HepG2 (cell line): Measurements from ENCODE around the gene SUSD2. TPM values are rescaled to one million over a fixed set of nuclear protein-coding genes. Genes with fewer than 3 reads are reported as not detected.

Experiments
- NCOA2 ChIP-seq: sonication (generic); formaldehyde crosslinking; IDR thresholded peaks from 2 replicates; pipeline ENCODE4 v1.8.0; 2022; ENCODE audit warnings: inconsistent platforms
- RBAK ChIP-seq: sonication (generic); formaldehyde crosslinking; IDR thresholded peaks from 2 replicates; pipeline ENCODE4 v1.5.1; 2020; ENCODE audit warnings: mild to moderate bottlenecking, missing genetic modification reagents
- TARDBP ChIP-seq: sonication (generic); formaldehyde crosslinking; IDR thresholded peaks from 2 replicates; pipeline ENCODE4 v1.8.0; 2022; ENCODE audit warnings: mild to moderate bottlenecking, missing genetic modification reagents
- ZFP36 ChIP-seq: fragments of 150-350 bp; IDR thresholded peaks from 2 replicates; pipeline ENCODE4 v1.6.1; 2018; ENCODE audit warnings: borderline replicate concordance, low read length, low read depth; ENCODE audit not compliant: partially characterized antibody
- ZMAT3 ChIP-seq: sonication (generic); formaldehyde crosslinking; conservative IDR thresholded peaks from 2 replicates; pipeline ENCODE4 v1.7.0; 2021; ENCODE audit warnings: missing genetic modification reagents
- polyA plus RNA-seq, 8 experiments: library from polyadenylated mRNA; depleted of rRNA in 3 of 8; stranded (reverse) in 7 of 8; unstranded in 1 of 8; fragments of >200 nt; fragmentation: Illumina TruSeq in 4 of 8; extraction: Trizol in 4 of 8; gene quantifications; 2 replicates each; pipeline versions ENCODE4 v1.2.1 to v1.2.3, GENCODE V29; 2011 to 2016; ENCODE audit warnings: low read depth in 4 of 8, missing spikeins in 1 of 8, mixed read lengths in 1 of 8; ENCODE audit not compliant: insufficient read depth in 1 of 8
- total RNA-seq, 5 experiments: library from RNA; depleted of rRNA; stranded (reverse); fragments of >200 nt; fragmentation: Illumina TruSeq; extraction: Trizol; gene quantifications; 2 replicates each; pipeline ENCODE4 v1.2.3, GENCODE V29; 2016; ENCODE audit warnings: low read depth in 1 of 5
- TF ChIP-seq, protein P1 (sequence below): sonication (generic); formaldehyde crosslinking; conservative IDR thresholded peaks from 2 replicates; pipeline ENCODE4 v1.8.1; 2023; ENCODE audit warnings: missing genetic modification reagents
- TF ChIP-seq, protein P2 (sequence below): sonication (generic); formaldehyde crosslinking; IDR thresholded peaks from 2 replicates; pipeline ENCODE4 v1.4.0; 2020; ENCODE audit warnings: missing genetic modification reagents

SUSD2 gene
- total and polyA plus RNA-seq, 2 of the 13 experiments (the other 11 are each of a cell fraction or from before 2014, with no cell fraction given), result 2.1 to 11.0 TPM

DNA sequence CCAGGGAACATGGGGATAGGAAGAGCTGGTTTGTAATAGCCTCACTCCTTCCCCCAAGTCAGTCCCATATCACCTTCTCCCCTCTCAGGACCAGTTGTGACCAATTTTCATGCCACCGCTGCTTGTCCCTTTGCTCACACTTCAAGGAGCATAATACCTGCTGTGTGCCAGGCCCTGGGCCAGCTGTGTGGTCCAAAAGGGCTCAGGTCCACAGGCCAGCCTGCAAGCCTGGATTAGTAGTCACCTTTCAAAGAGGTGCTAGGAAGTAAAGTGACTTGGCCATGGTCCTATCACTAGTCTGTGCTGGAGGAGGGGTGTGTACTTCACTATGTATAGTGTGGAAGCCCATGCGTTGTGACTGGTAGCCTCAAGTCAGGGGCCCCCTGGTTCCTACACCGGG is 38.5 kb upstream of the SUSD2 start (continued):
- TF ChIP-seq, protein P1, sequence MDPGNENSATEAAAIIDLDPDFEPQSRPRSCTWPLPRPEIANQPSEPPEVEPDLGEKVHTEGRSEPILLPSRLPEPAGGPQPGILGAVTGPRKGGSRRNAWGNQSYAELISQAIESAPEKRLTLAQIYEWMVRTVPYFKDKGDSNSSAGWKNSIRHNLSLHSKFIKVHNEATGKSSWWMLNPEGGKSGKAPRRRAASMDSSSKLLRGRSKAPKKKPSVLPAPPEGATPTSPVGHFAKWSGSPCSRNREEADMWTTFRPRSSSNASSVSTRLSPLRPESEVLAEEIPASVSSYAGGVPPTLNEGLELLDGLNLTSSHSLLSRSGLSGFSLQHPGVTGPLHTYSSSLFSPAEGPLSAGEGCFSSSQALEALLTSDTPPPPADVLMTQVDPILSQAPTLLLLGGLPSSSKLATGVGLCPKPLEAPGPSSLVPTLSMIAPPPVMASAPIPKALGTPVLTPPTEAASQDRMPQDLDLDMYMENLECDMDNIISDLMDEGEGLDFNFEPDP (CRISPR knock-in tag), result no peak
- TF ChIP-seq, protein P2, sequence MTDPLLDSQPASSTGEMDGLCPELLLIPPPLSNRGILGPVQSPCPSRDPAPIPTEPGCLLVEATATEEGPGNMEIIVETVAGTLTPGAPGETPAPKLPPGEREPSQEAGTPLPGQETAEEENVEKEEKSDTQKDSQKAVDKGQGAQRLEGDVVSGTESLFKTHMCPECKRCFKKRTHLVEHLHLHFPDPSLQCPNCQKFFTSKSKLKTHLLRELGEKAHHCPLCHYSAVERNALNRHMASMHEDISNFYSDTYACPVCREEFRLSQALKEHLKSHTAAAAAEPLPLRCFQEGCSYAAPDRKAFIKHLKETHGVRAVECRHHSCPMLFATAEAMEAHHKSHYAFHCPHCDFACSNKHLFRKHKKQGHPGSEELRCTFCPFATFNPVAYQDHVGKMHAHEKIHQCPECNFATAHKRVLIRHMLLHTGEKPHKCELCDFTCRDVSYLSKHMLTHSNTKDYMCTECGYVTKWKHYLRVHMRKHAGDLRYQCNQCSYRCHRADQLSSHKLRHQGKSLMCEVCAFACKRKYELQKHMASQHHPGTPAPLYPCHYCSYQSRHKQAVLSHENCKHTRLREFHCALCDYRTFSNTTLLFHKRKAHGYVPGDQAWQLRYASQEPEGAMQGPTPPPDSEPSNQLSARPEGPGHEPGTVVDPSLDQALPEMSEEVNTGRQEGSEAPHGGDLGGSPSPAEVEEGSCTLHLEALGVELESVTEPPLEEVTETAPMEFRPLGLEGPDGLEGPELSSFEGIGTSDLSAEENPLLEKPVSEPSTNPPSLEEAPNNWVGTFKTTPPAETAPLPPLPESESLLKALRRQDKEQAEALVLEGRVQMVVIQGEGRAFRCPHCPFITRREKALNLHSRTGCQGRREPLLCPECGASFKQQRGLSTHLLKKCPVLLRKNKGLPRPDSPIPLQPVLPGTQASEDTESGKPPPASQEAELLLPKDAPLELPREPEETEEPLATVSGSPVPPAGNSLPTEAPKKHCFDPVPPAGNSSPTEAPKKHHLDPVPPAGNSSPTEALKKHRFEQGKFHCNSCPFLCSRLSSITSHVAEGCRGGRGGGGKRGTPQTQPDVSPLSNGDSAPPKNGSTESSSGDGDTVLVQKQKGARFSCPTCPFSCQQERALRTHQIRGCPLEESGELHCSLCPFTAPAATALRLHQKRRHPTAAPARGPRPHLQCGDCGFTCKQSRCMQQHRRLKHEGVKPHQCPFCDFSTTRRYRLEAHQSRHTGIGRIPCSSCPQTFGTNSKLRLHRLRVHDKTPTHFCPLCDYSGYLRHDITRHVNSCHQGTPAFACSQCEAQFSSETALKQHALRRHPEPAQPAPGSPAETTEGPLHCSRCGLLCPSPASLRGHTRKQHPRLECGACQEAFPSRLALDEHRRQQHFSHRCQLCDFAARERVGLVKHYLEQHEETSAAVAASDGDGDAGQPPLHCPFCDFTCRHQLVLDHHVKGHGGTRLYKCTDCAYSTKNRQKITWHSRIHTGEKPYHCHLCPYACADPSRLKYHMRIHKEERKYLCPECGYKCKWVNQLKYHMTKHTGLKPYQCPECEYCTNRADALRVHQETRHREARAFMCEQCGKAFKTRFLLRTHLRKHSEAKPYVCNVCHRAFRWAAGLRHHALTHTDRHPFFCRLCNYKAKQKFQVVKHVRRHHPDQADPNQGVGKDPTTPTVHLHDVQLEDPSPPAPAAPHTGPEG (CRISPR knock-in tag), result no peak
- TF ChIP-seq RBAK (CRISPR knock-in tag), result no peak
- TF ChIP-seq TARDBP (CRISPR knock-in tag), result no peak
- no peak for TF ChIP-seq ZMAT3 (CRISPR knock-in tag)
- no peak for TF ChIP-seq ZFP36
- TF ChIP-seq NCOA2 (CRISPR knock-in tag), result no peak
- TF ChIP-seq, all 625 proteins: peak for 0
